Neural cell (in vitro differentiated cells): Measurements from ENCODE around the gene UQCRHL.

Experiments used
- EP300 ChIP-seq: fragments of 450-650 bp; conservative IDR thresholded peaks from 2 replicates; pipeline ENCODE4 v1.6.1; 2014; ENCODE audit warnings: antibody characterized with exemption, mild to moderate bottlenecking, moderate library complexity; ENCODE audit not compliant: poor library complexity, severe bottlenecking
- EZH2 ChIP-seq: fragments of 200-600, 300-800 bp; shearing (Covaris generic), sonication (generic); IDR thresholded peaks from 2 replicates; pipeline ENCODE4 v1.6.1; 2014; ENCODE audit warnings: antibody characterized with exemption, low read length, borderline replicate concordance, mild to moderate bottlenecking; ENCODE audit not compliant: insufficient read depth, poor library complexity, severe bottlenecking
- POLR2AphosphoS5 ChIP-seq: IDR thresholded peaks from 2 replicates; pipeline ENCODE4 v1.6.1; 2012
- RAD21 ChIP-seq: fragments of 450-650 bp; conservative IDR thresholded peaks from 2 replicates; pipeline ENCODE4 v1.6.1; 2014; ENCODE audit warnings: antibody characterized with exemption, mild to moderate bottlenecking, moderate library complexity
- SMC3 ChIP-seq: fragments of 450-650 bp; conservative IDR thresholded peaks from 2 replicates; pipeline ENCODE4 v1.6.1; 2014; ENCODE audit warnings: antibody characterized with exemption, mild to moderate bottlenecking, moderate library complexity; ENCODE audit not compliant: poor library complexity
- TAF1 ChIP-seq: IDR thresholded peaks from 2 replicates; pipeline ENCODE4 v1.6.1; 2012; ENCODE audit warnings: low read depth
- TF ChIP-seq, protein P1 (sequence below): fragments of 450-650 bp; IDR thresholded peaks from 2 replicates; pipeline ENCODE4 v1.5.1; 2014; ENCODE audit warnings: antibody characterized with exemption, mild to moderate bottlenecking, moderate library complexity; ENCODE audit not compliant: poor library complexity, severe bottlenecking

DNA sequence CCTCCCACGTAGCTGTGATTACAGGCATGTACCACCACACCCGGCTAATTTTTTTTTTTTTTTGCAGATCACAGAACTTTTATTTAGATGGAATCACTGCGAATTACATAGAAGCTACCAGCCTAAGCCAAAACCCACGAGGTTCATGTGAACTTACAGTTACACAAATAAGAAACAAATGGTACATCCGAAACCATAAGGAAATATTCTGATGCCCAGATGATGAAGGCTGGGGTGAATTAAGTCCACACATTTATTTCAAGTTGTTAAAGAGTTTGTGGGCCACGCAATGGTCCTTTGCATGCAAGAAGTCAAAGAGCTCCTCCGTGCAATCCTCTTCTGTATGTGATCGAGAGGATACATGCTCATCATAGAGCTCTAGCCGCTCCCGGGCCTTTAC lies 328 bp downstream of the UQCRHL start:
- TF ChIP-seq, protein P1, sequence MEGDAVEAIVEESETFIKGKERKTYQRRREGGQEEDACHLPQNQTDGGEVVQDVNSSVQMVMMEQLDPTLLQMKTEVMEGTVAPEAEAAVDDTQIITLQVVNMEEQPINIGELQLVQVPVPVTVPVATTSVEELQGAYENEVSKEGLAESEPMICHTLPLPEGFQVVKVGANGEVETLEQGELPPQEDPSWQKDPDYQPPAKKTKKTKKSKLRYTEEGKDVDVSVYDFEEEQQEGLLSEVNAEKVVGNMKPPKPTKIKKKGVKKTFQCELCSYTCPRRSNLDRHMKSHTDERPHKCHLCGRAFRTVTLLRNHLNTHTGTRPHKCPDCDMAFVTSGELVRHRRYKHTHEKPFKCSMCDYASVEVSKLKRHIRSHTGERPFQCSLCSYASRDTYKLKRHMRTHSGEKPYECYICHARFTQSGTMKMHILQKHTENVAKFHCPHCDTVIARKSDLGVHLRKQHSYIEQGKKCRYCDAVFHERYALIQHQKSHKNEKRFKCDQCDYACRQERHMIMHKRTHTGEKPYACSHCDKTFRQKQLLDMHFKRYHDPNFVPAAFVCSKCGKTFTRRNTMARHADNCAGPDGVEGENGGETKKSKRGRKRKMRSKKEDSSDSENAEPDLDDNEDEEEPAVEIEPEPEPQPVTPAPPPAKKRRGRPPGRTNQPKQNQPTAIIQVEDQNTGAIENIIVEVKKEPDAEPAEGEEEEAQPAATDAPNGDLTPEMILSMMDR = no peak
- TF ChIP-seq EZH2 (no peak), POLR2AphosphoS5 (no peak), TAF1 (no peak), SMC3 (no peak), EP300 (no peak), RAD21 (no peak)
